NCI-H526 treated with DMSO at 0.1 percent for 48 hours (cell line): ENCODE results near the gene MON1A.
A peak's percentile ranks its signal among the peaks of the same experiment; 100 is the strongest.
"Not testable (repeated sequence)": the region's sequence is repeated elsewhere in the genome, so short reads cannot be mapped to it uniquely, and the experiment has no call there.

Experiments used
- DNase-seq: peaks from one replicate; lab custom pipeline; 2025; lab: John Stamatoyannopoulos, UW

MON1A gene

DNA sequence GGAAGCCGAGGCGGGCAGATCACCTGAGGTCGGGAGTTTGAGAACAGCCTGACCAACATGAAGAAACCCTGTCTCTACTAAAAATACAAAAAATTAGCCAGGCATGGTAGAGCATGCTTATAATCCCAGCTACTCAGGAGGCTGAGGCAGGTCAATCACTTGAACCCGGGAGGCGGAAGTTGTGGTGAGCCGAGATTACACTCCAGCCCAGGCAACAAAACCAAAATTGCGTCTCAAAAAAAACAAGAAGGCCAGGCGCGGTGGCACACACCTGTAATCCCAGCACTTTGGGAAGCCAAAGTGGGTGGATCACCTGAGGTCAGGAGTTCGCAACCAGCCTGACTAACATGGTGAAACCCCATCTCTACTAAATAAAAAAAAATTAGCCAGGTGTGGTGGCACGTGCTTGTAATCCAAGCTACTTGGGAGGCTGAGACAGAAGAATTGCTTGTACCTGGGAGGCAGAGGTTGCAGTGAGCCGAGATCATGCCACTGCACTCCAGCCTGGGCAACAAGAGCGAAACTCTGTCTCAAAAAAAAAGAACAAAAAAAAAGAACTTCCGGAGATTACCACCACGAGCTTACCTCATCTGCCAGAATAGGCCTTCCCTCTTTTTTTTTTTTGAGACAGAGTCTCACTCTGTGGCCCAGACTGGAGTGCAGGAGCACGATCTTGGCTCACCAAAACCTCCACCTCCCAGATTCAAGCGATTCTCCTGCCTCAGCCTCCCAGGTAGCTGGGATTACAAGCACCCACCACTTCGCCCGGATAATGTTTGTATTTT is 11.6 kb downstream of the MON1A start:
- not testable (repeated sequence) for DNase-seq

DNA sequence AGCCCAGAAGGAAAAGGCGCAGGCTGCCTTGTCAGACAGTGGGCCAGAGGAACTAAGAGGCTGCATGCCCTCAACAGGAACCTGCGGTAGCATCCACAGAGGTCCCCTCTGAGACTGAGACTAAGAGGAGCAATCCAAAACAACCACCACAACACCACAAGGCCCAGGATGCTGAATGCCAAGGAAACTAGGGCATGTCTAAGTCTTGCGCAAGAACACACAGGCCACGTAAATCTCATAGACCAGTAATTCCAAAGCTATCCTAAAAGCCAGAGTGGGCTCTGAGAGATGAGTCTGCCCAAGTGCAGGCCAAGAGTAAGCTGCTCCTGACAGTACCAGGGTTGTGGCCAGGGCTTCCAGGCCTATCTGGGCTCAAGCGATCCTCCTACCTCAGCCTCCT is 12.9 kb downstream of the MON1A start:
- no peak for DNase-seq

DNA sequence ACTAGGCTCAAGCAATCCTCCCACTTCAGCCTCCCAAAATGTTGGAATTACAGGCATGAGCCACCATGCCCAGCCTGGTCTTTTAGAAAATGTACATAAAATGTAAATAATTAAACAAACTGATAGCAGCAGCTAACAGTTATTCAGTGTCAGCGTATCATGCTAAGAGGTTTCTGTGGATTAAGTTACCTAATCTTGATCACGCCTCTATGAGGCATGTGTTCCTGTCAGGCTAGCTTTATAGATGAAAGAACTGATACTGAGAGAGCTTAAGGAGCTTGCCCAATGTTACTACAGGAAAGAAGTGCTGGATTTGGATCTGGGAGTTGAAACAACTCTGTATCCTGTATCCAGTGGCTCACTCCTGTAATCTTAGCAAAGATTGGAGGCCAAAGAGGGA is 14.7 kb downstream of the MON1A start:
- no peak for DNase-seq

DNA sequence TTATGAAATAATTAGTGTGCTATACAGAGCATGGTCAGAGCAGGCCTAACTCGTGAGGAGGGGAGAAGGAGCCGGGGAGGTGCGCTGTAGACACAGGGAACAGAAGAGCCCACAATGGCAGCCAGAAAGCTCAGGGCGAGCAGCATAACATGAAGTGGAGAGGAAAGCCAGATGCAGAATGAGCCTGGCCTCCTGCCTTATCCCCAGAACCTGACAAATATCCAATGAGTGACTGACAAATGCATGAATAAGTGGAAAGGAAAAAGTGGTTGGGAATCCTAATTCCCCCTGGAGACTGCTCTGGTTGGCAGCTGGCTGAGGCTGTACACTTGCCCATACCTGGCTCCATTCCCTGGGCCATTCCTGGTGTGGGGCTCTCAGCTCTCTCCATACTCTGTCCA is 16.7 kb downstream of the MON1A start:
- no peak for DNase-seq

DNA sequence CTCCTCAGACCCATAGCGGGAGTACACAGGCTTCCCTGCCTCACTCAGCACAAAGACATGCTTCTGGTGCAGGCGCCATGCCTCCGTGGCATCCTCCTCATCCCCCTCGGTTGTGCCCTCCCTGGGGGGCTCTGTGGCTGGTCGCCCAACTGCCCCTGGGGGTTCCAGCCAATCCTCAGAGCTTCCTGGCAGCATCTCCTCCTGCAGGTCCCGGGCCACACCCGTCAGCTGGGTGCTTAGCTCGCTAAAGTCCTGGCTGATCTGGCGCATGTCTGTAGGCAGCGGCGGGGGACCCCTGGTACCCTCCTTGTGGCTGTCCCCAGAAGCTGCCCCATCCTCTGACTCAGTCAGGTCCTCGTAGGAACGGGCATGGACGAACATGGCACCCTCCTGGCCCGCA is 18.0 kb downstream of the MON1A start:
- DNase-seq: no peak

DNA sequence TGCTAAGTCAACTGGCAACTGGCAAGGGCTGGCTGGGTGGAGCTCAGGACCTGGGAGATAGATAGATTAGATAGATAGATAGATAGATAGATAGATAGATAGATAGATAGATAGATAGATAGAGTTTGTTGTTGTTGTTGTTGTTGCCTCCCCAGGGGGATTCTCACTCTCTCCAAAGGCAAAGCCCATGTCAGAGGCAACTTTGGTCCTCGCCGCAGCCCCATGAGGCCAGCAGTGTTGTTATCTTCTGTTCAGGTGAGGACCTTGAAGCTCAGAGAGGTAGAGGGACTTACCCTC is 18.5 kb downstream of the MON1A start:
- no peak for DNase-seq

DNA sequence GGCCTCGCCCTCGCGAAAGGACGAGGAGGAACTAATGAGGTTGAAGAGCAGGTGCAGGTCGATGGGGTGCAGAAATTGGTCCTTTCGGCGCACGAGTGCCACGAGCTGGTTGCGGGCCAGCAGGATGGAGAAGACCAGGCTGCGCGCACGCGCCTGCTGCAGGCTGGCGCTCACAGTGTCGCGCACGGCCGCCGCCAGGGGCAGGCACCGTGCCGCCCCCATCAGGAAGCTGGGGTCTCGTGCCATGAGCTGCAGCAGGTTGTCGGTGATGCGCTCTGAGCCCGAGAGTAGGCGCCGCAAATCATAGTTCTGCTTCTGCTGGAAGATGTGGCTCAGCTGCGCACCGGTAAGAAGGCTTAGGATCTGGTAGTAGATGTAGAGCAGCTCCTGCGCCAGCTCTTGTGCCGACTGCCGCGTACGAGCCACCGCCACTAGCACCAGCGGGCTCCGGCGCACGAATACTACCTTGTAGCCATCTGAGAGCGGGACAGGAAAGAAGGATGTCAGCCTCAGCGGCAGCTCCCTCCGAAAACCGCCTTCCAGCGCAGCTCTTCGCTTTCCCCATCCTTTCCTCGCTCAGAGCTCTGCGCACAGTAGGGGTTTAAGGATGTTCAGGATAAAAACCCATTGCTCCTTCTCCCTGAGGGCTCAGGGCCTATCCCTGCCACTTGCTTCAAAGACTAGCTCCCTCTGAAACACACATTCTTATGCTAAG is 19.0 kb downstream of the MON1A start:
- DNase-seq: no peak

DNA sequence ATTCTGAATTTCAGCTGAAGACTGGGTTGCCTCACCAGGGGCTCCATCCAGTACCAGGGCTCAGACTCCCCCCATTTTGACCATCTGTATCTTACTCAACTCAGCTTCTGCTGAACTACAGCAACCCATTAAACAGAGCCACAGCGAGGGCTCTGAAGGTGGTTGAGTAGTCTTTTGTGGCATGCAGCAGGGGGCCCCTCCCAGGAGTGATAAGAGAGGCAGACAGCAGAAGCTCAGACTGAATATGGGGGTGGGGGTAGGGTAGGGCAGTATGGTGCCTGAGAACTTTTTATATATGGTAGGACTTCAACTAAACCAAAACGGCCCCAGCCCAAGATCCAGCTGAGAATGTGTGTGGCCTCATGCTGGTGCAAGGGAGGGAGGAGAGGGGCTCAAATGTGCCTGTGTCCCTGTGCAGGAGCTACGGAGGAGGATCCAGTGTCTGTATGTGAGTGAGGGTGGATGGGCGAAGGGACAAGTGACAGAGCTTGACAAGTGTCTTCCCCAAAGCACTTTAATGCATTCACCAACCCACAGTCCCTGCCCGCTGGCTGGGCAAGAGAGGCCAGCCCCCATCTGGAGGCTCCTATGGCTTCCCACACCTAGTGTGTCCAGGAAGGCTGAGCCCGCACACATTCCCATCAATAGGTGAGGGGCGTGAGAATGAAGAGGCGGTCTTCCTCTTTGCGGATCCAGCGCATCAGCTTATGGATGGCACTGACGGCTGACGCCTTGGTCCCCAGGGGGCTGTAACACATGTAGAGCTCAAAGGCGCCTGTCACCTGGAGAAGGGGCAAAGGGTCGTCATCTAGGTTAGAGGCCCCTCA is 21.0 kb downstream of the MON1A start:
- no peak for DNase-seq

DNA sequence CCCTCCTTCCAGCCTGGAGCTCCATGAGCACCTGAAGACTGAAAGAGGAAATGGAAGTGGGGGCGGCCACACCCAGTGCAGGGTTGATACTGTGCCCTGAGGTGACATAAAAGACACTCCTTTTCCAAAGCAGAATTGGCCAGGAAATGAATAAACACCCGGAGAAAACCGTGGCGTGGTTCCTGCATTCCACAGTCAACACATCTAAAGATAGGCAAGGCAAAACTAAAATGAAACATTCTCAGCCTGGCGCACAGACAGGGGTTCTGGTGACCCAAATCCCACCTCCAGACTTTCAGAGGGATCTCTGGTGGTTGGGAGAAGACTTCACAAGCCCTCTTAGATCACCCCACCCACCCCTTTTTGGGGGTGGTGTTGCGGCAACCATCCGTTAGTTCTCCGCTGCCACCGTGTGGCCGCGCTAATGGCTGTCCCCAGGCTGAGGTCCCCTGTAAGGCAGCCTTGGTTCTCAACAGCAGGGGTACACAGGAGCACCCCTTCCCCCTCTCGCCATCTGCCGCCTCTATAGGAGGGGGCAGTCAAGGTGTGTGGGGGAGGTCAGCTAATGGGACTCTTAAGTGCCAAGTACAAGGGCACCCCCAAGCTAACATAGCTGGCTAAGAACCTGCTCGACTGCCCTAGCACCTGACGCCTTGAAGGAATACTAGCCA is 23.4 kb downstream of the MON1A start:
- no peak for DNase-seq

DNA sequence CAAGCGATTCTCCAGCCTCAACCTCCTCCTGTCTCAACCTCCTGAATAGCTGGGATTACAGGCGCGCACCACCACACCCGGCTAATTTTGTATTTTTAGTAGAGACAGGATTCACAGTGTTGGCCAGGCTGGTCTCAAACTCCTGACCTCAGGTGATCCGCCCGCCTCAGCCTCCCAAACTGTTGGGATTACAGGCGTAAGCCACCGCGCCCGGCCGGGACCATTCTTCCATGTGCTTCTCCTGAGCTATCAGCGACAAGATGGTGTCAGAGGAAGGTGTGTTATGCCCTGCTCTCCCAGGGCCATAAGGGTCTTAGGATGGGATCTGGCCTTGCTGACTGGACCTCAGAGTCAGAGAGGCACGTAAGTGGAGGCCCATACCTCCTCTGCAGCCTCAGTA is 25.2 kb downstream of the MON1A start:
- not testable (repeated sequence) for DNase-seq

DNA sequence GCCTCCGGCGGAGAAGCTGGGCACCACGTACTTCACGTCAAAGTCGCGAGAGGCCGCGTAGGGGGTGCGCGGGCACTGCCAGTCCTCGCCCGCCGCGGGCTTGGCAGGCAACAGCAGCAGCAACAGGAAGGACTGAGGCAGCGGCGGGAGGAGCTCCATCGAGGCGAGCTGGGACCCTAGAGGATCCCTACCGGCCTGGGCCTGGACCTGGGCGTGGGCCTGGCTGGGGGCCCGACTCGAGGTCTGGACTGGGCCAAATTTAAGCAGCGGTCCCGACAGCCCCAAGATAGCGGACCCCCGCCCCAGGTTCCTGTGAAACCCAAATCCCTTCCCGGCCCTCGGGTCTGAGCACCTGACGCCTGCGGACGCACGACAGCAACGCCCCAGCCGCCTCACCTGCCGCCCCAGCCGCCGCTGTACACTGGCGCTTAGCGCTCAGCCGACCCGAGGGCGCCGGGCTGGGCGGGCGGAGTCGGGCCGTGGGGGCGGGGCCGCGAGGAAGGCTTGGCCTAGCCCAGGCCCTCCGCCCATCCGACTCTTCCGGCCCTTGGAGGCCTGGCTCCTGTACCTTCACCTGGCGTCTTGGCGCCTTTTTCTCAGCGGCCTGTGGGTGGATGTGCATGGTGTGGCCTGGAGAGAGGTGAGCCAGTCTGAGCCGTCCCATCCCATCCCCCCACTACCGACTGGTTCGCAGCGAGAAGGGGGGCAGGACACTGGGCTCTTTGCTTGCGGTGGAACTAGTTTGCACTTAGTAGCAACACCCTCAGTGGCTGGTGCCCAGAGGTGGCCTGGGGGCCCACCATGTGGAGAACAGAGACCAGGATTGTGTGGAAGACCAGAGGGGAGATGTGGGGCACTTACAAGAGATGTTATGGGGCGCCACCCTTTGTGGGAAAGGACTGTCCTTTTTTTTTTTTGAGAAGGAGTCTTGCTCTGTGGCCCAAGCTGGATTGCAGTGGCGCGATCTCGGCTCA is 25.9 kb downstream of the MON1A start, which contains the start of gene MST1R:
Gene MST1R, minus strand, starts transcription at position 423 of the 974 bp plus-strand sequence. Its CDS starts 264 bp downstream, at position 159.
- peak; percentile 72 for DNase-seq

DNA sequence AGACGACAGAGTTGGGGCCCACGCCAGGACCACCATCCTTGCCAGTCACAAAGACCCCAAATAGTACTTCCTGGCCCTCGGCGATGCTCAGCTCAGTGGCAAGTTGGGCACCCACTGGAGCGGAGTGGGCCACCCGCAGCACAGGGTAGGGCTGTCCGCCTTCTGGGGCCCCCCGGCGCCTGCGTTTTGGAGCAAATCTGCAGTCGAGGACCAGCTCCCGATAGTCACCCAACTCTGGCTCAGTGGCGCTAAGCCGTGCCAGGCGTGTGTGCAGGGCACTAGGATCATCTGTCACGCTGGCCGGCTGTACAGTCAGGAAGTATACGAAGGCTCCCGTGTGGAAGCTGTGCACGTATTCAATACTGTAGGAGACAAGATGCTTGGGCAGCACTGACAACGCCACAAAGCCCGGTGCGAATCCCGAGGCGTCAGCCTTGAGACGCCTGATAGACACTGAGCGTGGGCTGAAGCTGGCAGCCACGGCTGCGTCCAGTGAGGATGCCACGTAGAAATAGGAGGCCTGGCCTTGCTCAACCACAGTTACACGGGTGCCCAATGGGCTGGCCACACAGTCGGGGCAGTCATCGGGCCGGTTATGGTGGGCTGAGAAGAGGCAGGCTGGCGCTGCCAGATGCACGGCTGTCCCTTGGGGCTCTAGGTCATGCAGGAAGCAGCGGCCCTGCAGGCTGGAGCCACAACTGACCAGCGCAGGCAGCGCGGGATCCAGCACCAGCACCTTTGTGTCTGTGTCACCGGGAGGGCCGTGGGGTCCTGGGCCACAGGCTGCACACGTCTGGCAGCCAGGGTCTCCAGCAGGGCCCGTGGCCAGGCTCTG is 26.9 kb downstream of the MON1A start:
- no peak for DNase-seq

DNA sequence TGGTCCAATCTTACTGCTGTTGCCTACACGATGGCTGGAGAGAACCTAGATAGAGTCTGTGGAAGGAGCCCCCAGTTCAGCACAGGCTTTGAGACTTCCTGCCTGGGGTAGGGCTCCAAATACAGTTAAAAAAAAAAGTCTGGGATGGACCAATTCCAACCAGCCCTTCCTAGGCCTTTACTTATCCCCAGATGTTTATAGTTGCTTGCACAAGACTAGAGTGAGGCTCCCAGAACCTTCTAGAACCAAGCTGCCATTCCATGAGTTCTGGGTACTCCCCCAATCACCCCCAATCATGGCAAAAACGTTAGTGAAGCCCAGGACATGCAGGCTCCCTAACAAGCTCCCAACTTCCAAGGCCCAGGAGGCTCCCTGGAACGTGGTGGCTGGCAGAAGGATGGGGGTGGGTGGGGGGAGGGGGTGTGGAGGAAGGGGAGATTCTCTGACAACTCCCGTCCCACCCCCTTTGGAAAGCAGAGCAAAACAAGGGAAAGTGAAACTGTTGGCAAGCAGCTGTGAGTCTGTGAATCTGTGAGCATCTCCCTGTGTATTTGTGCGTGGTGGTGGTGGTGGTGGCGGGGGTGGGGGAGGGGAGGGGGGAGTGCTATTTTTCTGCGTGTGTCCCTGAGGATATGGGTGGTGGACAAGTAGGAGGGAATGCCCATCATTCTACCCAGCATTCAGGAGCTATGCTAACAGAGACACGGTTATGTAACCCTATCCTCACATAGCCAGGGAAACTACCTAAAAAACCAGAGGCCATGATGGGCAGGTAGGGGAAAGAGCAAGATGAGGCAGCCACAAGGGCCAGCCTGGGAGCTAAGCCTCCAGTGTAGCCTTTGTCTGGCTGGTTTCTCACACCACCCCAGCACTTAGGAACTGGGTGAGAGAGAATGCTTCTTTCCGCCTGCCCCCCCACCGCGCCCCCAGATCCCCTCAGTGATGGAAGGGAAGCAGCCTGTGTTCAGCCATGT is 28.0 kb downstream of the MON1A start:
- DNase-seq: no peak

DNA sequence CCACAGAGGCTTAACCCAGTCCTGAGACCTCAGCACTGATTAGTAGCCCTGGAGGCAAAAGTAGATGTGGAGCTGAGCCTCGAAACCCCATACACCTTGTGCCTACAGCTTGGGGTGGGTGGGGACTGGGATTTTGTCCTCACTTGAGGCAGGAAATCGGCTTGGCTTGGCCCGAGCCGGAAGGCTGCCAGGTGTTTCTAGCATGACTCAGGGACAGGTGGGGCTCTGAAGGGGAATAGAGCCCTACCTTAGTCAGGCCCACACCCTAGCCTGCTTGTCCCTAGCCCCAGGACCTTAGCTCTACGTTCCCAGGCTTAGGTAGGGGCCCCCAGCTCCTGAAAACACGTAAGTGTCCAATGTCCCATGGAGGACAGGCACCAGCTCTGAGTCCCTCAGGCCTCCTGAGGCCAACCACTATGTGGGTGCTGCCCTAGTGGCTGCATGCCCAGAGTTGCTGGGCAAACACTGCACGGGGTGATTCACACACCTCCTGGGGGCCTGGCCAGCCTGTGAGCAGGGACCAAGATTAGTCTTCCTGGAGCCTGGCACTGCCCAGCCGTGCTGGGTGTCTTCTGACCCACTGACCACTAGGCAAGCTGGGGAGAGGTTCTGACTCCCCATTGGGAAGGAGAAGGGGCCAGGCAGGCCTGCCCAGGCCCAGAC is 29.0 kb downstream of the MON1A start:
- DNase-seq: no peak

DNA sequence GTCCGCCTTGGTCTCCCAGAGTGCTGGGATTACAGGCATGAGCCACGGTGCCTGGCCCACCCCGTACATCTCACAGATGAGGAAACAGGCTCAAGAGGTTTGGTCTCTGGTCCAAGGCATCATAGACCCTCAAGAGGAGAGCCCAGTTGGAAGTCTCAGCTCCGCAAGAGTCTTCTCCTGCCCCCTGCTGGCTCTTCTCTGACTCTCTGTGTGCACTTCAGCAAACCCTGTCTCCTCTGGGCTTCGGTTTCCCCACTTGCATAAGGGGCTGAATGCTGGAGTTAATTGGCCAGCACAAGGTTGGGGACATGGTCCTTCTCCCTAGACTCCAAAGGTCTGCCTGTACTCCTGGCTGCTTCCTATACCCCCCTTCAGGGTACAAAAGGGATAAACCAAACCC is 29.8 kb downstream of the MON1A start:
- DNase-seq: no peak

DNA sequence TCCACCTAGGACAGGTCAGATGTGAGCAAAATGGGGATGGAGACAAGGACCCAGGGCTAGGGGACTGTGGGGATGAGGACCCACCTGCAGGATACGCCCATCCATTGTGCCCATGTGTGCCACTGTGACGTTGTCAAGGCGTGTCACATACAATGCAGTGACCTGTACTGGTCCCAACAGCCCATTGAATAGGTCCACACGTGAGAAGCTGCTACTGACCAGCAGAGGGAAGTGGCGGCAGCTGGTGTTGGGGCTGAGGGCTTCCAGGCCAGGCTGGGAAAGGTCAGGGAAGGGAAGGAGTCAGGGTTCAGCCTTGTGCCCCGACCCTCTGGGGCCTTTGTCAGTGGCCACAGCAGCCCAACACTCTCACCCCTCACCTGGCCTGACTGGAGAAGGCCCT is 30.6 kb downstream of the MON1A start:
- DNase-seq: no peak

DNA sequence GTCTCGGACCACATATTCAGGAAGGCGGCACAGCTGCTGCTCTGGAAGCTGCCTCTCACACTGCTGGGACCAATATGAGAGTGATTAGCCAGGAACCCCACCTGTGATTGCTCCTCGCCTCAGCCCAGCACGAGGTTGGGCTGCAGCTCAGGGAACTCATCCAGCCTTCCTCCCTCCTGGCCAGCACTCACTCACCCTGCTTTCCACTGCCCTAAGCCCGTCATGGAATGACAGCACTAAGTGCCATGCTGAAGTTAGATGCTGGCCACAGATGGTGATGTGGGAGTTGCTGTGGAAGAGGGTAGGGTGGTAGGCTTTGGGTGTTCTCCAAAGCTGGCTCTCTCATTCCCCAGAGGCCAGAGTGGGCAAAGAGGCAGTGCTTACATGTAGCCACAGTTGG is 33.3 kb downstream of the MON1A start:
- no peak for DNase-seq

DNA sequence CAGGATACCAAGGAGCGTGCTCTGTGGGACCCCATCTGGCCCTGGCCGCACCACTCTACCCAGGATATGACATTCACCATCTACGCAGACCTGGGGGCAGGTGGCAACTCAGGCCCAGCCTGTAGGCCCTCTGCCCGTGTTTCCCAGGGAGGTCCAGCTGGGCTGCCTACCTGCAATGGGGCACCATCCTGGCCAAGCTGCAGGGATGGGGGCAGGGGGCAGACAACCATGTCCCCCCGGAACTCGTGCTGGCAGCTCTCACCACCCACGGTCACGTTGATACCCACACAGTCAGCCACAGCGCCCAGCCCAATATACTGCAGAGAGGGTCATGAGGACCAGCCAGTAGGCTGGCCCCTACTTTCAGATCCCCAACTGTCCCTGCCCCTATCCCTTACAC is 33.8 kb downstream of the MON1A start:
- DNase-seq: no peak
